ENCODE data around the gene ANAPC13. TPM values are rescaled to one million over a fixed set of nuclear protein-coding genes. Genes with fewer than 3 reads are reported as not detected.

Gene ANAPC13
- total RNA-seq, 4 donors from 2014 or later = 32.5 to 78.9 (median 49.4) TPM

GRCh38 chr3:134474956-134475355 lies 10.8 kb downstream of the ANAPC13 start:
- Histone ChIP-seq H3K36me3 (peaks cover 8 to 38% (median 22%) of the 10 kb centered on the region in 4 donors), H3K9me3 (no peaks in the 10 kb centered on the region), H3K4me1 (peaks cover 17 to 26% (median 21%) of the 10 kb centered on the region in 4 donors), H3K27ac (replicated peaks in 1 of 4) (no peak overlapping the region), H3K4me3 (no peak overlapping the region), H3K27me3 (no peaks in the 10 kb centered on the region)
- no peak for TF ChIP-seq CTCF (IDR thresholded peaks at IDR 0.05)
- no peak for DNase-seq (ENCODE audit: extremely low spot score)
- intact Hi-C loops (cut with DNase I) = loop anchor here (2.0 kb wide), 1 partner anchor 94 kb away; no protein-coding TSS in a partner anchor
- 90% methylated on average over 5 of the region's 5 CpGs for WGBS

DNA sequence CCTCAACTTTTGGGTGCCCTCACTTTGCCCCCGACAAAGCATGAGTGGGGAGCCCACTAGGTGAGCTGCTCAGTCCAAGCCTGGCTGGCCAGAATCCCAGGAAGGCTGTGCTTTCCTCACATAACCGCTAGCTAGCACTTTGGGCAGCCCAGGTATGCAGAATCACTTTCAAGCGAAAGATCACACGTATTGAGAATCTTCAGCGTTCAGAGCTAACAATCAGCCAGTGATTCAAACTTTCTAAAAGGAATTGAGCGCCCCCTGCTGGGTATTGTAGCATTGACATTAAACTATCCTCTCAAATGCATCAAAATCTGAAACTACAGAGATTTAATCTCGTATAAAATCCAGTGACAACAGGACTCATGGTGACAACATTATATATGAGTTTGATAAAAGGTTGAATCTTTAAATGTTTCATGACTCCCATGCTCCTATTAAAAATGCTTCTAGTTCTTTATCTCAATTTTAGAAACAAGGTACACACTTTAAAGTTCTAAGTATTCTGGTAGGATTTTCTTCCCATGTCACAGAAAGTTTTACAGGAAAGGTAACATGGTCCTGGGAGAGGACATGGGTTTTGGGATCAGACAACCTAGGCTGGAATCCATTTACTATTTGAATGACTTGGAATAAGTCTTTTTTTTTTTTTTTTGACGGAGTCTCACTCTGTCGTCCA lies 11.8 kb downstream of the ANAPC13 start:
- WGBS = 32% methylated on average over 9 of the region's 9 CpGs
- Histone ChIP-seq H3K36me3 (peaks cover 8 to 36% (median 21%) of the 10 kb centered on the region in 4 donors), H3K4me1 (peaks cover 17 to 26% (median 21%) of the 10 kb centered on the region in 4 donors), H3K4me3 (no peak overlapping the region), H3K9me3 (no peaks in the 10 kb centered on the region), H3K27me3 (no peaks in the 10 kb centered on the region), H3K27ac (replicated peaks in 1 of 4) (no peak overlapping the region)
- TF ChIP-seq EP300 (IDR thresholded peaks at IDR 0.05) = no peak
- TF ChIP-seq POLR2AphosphoS5 (IDR thresholded peaks at IDR 0.05) = no peak
- peak; percentile 78 to 84 (median 82) for TF ChIP-seq CTCF (IDR thresholded peaks at IDR 0.05)
- no peak for TF ChIP-seq POLR2A (IDR thresholded peaks at IDR 0.05; ENCODE audit: low read depth)
- peak; percentile 95 for DNase-seq (ENCODE audit: extremely low spot score)
- intact Hi-C loops (cut with DNase I) = loop anchor here (2.0 kb wide), 1 partner anchor 93 kb away; no protein-coding TSS in a partner anchor

DNA sequence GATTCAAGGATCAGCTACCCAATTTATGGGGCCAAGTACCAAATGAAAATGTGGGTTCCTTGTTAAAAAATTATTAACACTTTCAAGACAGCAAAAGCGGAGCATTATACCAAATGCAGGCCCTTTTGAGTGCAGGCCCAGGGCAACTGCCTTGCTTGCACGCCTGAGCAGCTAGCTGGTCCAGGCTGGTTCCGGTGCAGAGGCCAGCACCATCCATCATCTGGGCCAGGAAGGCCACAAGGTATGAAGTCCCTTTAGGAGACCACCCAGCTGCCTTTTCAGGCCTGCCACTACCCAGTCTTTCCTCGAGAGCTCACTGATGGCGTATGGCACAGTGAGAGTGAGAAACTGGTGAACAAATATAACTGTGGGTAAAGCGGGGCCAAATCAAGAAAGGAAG lies 13.0 kb downstream of the ANAPC13 start:
- Histone ChIP-seq H3K4me1 (peaks cover 17 to 26% (median 21%) of the 10 kb centered on the region in 4 donors), H3K36me3 (peaks cover 1 to 24% (median 11%) of the 10 kb centered on the region in 4 donors), H3K27ac (replicated peaks in 1 of 4) (no peak overlapping the region), H3K4me3 (no peak overlapping the region), H3K9me3 (no peaks in the 10 kb centered on the region), H3K27me3 (no peaks in the 10 kb centered on the region)
- no peak for DNase-seq (ENCODE audit: extremely low spot score)
- 100% methylated on average over 4 of the region's 6 CpGs for WGBS
- TF ChIP-seq POLR2AphosphoS5 (IDR thresholded peaks at IDR 0.05) = no peak
- no peak for TF ChIP-seq EP300 (IDR thresholded peaks at IDR 0.05)
- TF ChIP-seq CTCF (IDR thresholded peaks at IDR 0.05) = no peak
- TF ChIP-seq POLR2A (IDR thresholded peaks at IDR 0.05; ENCODE audit: low read depth) = no peak
- intact Hi-C loops (cut with DNase I) = no loop called here

GRCh38 chr3:134471521-134472193 lies 14.1 kb downstream of the ANAPC13 start:
- Histone ChIP-seq H3K4me1 (peaks cover 16 to 23% (median 18%) of the 10 kb centered on the region in 4 donors), H3K4me3 (no peak overlapping the region), H3K36me3 (peaks cover 0 to 13% (median 2%) of the 10 kb centered on the region in 4 donors), H3K9me3 (no peaks in the 10 kb centered on the region), H3K27me3 (no peaks in the 10 kb centered on the region), H3K27ac (replicated peaks in 1 of 4) (no peak overlapping the region)
- 87% methylated on average over 8 of the region's 8 CpGs for WGBS
- TF ChIP-seq POLR2A (IDR thresholded peaks at IDR 0.05; ENCODE audit: low read depth) = no peak
- TF ChIP-seq EP300 (IDR thresholded peaks at IDR 0.05) = no peak
- no peak for TF ChIP-seq CTCF (IDR thresholded peaks at IDR 0.05)
- TF ChIP-seq POLR2AphosphoS5 (IDR thresholded peaks at IDR 0.05) = no peak
- intact Hi-C loops (cut with DNase I) = no loop called here
- DNase-seq (ENCODE audit: extremely low spot score) = no peak

Data from esophagus muscularis mucosa (tissue), 4 donors.